ENCODE data around the gene COMMD9.

The COMMD9 gene

DNA sequence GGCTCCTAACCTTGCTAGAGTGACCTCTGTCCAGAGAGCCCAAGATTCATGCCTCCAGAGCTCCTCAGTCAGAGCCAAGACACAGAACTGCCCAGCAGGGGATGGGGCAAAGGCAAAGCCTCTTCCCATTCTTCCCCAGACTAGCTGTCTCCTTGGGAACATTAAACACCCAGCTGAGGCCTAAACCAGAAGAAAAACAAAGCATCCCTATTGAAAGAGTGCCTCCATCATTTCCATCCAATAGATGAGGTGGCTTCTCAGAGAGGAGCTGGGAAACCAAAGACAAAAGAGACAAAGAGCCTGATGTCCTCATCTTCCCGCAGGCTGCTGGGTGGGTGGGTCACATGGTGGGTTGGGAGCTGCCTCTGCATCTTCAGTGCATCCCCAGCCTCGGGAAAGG is 37.4 kb downstream of the COMMD9 start:
- DNase-seq, result no peak

DNA sequence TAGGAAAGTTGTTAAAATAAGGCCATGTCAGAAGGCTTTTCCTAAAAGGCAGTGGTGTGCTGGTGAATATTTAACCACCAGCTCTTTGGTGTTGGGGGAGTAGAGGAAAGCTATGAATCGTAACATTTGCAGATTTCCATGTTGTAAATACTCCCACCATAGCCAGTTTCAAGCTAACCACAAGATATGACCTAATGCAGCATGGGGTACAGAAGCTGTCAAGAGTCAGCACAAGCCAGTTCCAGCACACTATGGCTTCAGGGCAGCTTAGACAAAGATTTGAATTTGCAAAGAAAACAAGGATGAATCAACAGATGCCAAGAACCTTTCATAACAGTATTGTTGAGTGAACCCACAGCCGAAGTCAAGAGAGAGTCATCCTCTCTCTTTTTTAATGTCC is 40.0 kb downstream of the COMMD9 start:
- DNase-seq, result peak; percentile 91

DNA sequence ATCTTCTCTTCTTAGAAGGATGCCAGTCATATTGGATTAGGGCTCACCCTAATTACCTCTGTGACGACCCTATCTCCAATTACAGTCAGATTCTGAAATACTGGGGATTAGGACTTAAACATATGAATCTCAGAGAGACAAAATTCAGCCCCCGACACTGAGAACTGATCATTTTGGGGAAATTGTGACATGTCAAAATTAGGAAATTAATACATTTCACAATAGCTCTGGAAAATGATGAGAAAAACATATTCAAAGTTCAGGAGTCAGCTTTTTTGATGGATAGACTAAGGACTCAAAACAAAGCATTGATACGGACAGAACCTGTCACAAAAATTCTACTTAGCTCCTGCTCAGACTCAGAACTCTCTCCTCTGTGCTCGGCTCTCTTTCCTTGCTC is 40.8 kb downstream of the COMMD9 start:
- peak; percentile 67 for DNase-seq

DNA sequence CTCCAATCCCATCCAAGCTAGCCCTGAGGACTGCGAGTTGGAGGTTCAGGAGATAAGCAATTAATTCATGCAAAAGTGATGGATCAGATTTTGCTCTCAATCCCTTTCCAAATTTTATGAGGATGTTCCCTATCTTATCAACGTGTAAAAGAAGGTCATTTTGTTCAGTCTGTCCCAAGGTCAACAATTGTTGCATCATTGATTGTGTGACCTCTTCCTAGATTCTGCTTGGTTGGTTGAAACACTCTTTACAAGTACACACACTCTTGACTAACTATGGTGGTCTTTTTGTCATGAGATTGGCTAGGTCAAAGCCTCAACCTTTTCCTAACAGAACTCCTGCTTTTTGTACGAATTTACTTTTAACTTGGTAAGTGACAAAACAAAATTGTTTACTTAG is 41.7 kb downstream of the COMMD9 start:
- DNase-seq, result no peak

DNA sequence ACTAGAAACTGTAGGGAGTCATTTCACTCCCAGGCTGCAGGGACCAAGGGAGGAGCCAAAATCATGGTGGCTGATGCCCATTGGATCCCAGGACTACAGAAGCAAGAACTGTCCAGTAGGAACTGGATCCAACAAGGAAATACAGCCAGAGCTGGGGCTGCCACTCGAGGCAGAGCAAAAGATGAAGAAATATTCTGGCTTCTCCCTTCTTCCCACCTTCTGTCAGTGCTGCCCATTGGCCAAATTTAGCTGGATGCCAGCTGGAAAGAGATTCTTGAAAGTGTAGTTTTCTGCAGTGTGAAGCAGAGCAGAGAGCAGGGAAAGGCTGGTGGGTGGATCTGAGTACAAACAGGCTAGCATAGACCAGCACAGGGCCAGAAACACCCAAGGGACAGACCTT is 45.6 kb downstream of the COMMD9 start:
- no peak for DNase-seq

DNA sequence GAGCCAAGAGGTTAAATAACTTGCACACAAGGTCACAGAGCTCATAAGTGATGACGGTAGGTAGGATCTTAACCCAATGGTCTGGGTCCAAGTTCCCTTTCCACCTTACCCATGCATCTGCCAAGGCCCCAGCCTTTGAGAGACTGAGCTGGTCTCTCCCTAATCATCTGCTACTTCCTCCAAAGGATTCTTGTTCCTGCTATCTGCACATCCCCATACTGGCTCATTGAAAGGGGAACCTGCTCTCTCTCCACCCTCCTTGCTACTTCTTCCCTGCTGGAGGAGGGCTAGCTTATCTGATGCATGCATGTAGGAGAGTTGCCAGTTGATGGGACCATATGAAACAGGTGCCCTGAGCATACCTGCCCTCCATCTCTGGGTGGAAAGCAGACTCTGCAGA is 47.7 kb downstream of the COMMD9 start:
- peak; percentile 58 for DNase-seq

DNA sequence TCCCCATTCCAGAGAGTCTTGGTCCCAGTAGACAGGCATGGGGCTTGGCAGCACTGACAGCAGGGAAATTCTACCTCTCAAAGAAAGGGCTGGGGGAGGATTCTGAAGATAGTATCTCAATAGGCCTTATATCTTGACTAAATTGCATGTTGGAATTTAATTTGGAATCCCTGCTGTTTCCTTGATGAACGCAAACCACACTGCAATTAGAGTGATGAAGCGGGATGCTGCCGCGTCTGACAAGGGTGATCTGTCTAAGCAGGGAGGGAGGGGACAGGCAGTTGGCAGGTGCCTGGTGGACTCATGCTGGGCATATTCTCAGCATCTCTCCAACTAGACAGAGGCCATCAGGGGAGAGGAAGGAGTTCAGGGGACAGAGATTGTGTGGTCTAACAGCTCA is 48.4 kb downstream of the COMMD9 start:
- no peak for DNase-seq

DNA sequence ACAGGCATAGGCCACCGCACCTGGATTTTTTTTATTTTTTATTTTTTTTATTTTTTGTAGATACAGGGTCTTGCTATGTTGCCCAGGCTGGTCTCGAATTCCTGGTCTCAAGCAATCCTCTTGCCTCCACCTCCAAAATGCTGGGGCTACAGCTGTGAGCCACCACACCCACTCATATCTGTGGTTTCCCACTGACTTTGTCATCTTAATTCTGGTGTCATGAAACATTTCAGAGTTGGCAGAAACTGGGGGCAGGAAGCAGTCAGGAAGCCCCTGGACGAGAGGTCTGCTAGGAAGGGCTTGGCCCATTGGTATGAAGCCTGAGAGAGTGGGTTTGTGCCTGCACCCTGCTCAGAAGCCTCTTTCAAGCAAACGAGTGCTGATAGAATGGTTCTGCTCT is 49.1 kb downstream of the COMMD9 start:
- peak; percentile 38 for DNase-seq

DNA sequence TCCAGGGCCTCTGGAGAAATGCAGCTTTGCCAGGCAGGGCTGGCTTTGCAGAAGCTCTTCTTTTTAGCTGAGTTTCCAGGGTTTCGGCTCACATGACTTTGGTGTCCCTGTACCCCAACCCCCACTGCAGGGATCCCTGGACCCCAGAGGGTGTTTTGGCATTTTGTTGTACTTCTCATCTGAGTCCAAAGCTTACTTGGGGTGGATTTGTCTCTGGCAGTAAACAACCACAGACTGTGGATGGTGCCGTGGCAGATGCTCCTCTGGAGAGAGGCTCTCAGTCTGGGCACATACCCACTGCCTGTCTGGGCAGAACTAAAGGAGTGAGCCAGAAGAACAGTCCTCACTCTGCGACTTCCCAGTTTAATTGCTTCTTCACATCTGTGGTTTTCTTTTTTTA is 49.6 kb downstream of the COMMD9 start:
- DNase-seq, result no peak

DNA sequence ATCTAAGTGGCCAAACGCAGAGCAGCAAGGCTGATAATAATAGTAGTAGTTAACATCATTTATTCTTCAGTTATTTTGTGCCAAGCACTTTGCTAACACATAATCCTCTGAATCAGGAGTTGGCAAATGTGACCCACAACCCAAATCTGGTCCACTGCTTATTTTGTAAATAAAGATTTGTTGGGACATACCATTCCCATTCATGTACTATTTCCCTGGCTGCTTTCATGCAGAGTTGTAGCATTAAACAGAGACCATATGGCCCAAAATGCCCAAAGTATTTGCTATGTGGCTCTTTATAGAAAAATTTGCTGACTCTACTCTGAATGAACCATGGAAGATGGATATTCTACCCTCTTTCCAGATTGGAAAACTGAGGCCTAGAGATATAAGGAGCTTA is 50.3 kb downstream of the COMMD9 start:
- DNase-seq, result no peak

DNA sequence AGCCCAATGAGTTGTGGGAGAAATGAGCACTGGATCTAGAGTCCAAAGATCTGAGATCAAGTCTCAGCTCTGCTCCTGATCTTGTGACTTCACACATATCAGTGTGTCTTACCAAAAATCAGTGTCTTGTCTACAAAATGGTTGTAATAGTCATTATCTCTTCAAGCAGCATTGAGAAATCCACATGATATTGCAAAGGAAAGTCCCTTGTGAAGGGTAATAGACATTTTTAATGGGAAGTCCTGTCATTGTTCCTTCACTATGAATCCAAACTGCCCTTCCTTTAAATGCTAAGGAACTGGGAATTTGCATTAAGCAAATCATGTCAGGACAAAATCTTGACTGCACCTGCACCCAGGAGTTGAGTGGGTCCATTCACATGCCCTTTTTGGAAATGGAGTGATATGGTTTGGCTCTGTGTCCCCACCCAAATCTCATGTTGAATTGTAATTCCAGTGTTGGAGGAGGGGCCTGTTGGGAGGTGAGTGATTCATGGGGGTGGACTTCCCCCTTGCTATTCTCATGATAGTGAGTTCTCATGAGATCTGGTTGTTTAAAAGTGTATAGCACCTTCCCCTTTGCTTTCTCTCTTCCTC is 51.1 kb downstream of the COMMD9 start:
- peak; percentile 55 for DNase-seq

DNA sequence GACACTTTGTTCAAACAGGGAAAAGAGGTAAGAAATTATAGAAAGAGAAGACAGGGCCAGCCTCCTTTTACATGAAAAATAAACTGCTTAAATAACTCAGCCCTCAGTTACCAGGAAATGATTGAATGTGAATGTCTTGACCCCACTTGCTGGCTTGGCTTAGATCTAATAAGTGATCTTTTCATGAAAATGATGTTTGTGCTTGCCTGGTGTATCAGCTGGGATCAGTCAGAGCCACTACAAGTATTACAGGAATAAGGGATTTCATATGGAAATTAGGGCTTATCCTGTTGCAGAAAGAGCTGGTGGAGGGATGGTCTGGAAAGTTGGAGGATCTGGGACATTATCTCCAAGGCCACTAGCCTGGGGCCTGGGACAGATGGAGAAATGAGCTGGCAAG is 51.8 kb downstream of the COMMD9 start:
- no peak for DNase-seq

DNA sequence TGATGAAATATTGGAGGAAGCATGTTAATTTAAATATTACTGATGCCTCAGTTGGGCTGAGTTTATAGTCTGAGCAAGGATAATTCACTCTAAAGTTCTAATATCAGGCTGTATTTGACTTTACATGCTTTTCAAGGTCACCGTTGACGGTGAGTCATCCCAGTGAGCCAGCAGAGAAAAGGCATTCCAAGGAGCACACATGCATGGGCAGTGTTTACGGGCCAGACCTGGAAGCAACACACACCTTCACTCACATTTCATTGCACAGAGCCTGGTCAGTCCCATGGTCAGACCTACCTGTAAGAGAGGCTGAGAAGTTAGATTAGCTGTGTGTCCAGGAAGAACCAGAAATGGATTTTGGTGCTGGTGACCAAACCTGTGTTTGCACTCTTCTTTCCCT is 53.5 kb downstream of the COMMD9 start:
- DNase-seq, result no peak

DNA sequence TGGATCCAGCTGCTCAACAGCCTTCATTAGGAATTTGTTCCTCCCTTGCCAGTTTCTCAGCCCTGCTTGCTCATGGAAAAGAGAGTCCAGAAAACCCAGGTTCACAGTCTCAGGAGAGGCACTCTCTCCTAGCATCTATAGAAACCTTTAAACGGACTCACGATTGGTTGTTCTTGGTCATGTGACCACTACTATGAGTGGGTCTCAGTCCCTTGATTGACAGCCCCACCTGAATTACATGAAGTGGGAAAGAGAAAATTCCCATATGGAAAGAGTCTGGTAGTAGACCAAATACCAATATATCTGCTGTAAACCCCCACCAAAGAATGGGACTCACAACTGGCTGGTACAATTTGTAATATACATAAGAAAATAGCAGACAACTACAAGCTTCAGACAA is 54.4 kb downstream of the COMMD9 start:
- DNase-seq, result no peak

DNA sequence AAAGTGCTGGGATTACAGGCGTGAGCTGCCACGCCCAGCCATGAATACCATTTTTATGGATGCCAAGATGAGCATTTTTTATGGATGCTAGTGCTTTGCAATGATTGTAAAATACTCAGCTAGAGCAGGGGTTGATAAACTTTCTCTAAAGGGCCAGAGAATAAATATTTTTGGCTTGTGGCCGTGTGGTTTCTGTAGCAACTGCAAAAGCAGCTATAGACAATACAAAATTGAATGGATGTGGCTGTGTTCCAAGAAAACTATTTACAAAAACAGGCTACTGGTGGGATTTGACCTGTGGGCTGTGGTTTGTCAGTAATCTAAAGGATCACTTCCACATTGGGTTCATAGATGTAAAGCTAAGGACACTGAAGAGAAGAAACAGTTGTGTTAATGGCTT is 56.0 kb downstream of the COMMD9 start:
- DNase-seq, result no peak

DNA sequence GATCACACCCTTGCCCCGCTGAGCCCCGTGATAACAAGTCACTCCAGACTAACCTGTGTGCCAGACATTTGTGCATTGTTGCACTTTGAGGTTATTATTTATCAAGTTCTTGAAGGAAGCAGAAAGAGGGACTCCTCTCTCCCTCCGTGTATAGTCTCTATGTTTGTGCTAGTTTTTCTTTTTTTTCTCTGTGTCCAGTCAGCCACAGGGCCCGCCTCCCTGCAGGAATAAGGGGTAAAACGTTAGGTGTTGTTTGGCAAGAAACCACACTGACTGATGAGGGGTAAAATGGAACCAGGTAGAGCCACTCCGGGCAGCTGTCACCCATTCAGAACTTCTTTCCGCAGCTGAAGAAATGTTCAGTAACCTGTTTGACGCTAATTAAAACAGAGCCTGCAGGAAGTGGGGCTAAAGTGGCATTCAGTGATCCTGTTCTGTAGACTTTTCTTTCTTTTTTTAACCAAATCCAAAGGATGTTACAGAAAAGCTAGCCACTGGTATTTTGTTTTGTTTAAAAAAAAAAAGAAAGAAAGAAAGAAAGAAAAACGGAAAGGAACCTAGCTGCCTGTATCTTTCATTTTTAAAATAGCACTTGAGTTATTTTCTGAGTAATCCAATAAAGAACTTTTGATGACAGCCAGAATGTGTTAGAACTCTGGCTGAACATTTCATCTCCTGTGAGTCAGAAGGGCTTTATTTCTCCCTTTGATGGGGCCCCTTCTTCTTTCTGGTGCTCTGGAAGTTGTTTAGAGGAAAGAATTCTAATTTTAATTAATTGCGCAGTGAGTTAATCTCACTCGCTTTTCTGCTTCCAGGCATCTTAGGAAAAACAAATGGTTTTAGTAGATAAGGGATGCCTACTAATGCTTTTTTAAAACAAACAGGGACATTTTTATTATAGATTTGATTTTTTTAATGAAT is 58.2 kb downstream of the COMMD9 start:
- no peak for DNase-seq

DNA sequence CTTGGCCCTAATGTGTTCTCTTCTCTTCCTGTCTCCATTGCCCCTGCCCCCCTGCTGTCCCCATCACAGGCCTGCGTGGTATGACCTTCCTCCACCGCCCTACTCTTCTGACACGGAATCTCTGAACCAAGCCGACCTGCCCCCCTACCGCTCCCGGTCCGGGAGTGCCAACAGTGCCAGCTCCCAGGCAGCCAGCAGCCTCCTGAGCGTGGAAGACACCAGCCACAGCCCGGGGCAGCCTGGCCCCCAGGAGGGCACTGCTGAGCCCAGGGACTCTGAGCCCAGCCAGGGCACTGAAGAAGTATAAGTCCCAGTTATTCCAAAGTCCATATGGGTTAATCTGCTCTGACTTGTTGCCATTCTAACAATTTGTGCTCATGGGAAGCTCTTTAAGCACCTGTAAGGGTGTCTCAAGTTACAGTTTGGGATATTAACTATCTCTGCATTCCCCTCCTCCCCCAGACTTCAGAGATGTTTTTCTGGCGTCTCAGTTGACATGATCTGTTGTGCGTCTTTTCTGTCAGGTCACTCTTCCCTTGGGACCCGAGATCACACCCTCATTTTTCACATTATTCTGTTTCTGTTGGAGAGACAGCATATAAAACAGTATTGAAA is 60.0 kb downstream of the COMMD9 start:
- no peak for DNase-seq

DNA sequence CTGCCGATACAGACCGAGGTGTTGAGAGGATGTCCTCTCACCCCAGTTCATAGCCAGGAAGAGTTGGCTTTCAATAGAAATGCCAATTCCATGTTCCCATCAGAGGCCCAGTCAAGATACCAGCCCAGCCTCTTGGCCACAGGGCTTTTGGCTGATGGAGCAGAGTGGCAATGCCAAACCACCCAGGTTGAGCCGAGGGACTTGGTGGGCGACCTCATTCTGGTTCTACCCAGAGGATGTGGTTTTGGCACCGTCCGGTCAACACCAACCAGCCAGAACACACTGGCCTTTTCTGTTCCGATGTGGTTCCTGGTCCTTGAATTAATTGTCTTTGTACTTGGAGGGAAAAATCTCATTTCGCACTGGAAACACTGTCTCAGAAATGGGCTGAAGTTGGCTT is 60.5 kb downstream of the COMMD9 start:
- DNase-seq, result no peak

DNA sequence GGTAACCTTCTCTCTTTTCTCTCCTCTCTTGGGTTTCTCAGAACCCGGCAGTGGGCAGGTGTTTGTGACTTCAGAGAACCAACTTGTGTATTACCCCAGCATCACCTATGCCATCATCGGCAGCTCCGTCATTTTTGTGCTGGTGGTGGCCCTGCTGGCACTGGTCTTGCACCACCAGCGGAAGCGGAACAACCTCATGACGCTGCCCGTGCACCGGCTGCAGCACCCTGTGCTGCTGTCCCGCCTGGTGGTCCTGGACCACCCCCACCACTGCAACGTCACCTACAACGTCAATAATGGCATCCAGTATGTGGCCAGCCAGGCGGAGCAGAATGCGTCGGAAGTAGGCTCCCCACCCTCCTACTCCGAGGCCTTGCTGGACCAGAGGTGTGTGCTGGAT is 62.2 kb downstream of the COMMD9 start:
- no peak for DNase-seq

DNA sequence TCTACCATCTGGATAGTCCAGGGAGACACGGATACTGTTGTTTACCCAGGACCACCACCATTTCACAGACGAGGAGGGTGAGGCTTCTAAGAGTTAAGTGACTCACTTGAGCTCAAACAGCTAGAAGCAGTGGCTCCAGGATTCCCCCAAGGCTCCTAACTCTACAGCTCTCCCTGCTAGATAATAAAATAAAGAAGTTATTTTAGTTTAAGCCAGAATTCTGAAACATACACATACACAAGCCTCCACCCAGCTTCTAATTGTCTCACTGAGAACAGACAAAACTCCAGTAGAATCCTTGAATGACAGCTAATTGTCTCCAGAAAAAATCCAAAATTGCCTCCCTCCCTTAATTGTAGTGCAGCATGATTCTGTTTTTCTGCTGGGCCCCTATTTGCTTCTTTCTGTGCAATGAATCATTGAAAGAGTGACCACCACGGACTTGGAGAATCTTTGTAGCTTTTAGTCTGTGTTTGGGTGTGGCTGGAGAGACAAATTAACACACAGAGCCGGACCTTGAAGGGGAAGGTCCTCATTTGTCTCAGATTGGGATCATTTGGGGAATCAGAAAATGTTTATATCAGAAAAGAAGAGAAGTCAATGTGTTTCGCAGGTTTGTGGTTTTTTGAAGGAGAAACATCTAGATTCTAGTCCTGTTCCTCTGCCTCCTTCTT is 64.9 kb downstream of the COMMD9 start:
- DNase-seq, result no peak

DNA sequence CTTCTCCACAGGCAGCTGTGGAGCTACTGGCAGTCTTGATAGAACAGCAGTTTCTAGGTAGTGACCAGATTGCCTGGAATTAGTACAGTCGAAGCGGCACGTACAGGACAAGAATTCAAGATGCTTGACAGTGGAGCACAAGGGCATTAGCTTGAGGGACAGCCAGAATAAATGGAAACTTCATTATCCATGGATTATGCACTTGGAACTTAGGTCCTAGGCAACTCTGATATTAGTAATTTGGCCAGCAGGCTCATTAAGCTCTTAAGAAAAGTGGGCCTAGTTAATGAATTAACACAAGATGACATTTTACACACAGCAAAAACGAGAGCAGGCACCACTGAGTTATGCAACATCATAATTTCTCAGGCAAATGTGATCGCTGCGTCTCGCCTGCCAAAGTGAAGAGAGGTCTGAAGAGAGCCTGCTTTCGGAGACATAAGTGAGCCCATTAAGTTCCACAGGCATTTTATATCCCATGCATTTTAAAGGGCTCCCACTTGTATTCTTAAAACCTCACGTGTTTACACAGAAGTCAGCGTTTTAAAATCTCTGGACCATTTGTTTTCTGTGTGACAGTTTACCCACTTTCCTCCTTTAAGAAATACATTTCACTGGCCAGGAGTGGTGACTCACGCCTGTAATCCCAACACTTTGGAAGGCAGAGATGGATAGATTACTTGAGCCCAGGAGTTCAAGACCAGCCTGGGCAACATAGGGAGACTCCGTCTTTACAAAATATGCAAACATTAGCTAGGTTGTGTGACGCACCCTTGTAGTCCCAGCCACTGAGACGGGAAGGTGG is 66.2 kb downstream of the COMMD9 start:
- no peak for DNase-seq

All from inflammatory macrophage treated with lipopolysaccharide for 4 hours (primary cell).